HCEC 1CT (cell line): ENCODE measurements around the gene RAD9B.

ENCODE experiments used
- DNase-seq: peaks from one replicate; pipeline ENCODE4 v3.0.0-alpha.2; 2017

The RAD9B gene

DNA sequence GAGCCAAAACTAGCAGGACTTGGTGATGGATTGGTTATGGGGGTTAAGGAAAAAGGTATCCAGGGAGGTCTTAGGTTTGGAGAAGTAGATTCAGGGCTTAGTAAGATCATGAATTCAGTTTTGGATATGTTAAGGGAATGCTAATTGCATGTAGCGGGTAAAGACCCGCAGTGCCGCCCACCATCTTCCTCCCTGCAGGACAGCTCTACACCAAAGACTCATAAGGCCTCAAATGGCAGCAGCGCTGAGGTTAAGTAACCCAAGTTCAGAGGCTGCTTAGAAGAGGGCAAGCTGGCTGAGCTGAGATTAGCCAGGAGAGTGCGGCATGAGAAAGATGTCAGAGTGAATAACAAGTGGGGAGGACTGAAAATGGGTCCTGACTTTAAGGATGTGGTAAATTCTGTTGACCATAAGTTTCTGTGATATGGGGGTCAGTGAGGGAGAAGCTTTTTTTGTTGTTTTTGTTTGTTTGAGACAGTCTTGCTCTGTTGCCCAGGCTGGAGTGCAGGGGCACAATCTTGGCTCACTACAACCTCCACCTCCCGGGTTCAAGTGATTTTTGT lies 26.2 kb downstream of the RAD9B start:
- no peak for DNase-seq

DNA sequence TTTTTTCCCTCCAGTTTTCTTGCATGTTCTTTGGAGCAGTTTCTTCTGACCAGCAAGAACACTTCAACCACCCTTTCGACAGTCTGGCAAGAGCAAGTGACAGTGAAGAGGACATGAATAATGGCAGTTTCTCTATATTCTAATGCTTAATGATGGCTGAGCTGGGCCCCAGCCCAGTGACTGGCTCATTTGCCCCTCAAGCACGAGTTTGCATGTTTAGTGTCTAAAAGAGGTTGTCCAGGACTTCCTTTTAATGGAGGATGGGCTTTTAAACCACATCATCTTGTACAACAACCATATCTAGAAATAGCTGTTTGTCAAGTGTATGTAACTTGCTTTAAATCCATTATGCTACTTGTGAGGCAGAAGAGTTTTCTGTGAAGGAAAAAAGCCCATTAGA lies 28.4 kb downstream of the RAD9B start:
- no peak for DNase-seq

DNA sequence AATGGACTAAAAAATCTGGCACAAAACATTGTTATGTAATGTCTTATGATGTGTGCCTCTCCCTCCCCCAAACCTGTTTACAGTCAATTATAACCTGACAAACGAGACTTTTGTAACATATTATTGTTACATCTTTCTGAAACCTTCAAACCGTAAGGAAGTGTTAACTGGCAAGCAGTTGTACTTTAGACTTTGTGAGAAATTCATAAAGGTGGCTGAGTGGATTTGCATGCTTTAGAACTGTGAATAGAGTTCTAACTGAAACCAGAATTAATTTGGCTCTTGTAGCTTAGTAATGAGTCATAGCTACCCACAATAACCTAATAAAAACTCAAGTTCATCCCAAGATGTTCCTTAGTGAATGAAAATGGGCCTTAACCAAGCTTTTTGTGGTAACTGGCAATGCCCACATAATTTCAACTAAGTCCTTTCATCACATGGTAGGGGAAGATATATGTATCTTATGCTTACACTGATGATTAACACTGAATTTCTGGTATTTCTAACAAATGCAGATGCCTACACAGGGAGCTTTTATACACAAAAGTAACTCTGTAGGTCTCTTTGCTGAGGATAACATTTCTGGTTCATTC lies 29.7 kb downstream of the RAD9B start:
- peak; percentile 57 for DNase-seq

DNA sequence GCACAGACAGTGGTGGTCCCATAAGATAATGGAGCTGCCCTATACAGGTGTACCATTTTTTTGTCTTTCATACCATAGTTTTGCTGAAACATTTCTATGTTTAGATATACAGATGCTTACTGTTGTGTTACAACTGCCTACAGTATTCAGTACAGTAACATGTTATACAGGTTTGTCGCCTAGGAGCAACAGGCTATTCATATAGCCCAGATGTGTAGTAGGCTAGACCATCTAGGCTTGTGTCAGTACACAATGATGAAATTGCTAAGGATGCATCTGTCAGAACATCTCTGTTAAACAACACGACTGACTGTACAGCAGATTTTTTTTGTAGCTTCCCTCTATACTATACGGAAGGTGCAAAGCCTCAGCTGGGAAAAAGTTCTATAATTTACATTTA lies 30.5 kb downstream of the RAD9B start:
- no peak for DNase-seq

DNA sequence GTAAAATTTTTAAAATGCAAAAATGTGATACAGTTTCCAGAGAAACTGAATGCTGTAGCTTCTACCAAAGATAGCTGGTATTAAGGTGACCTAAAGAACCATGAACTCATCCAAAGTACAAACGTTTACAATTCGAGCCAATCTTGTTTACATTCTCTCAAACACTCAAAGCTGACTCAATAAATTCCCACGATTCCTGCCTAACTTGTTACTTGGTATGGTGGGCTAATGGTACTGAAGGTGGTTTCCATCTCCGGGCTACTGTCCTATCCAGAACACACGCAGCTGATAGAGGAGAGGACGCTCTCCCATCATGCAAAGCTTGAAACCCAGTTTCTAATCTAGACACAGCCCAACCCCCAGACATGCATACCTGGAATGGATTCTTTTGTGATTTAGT lies 31.5 kb downstream of the RAD9B start:
- DNase-seq = peak; percentile 76

DNA sequence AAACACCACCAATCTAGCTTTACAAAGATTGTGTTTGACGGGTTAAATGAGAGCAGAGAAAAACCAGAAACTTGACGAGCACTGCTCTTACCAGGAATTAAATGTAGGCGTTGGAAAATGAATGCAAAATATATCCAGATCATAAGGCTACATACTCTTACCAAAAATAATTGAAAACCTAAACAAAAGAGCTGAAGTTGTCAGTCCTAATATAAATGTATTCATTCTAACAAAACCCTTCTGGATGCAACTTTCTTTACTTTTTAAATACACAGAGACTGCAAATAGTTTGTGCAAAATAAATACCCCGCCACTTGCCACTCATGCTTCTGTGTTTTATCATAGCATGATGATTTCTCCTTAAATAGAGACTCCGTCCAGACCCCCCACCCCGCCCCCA lies 32.7 kb downstream of the RAD9B start:
- DNase-seq = no peak

DNA sequence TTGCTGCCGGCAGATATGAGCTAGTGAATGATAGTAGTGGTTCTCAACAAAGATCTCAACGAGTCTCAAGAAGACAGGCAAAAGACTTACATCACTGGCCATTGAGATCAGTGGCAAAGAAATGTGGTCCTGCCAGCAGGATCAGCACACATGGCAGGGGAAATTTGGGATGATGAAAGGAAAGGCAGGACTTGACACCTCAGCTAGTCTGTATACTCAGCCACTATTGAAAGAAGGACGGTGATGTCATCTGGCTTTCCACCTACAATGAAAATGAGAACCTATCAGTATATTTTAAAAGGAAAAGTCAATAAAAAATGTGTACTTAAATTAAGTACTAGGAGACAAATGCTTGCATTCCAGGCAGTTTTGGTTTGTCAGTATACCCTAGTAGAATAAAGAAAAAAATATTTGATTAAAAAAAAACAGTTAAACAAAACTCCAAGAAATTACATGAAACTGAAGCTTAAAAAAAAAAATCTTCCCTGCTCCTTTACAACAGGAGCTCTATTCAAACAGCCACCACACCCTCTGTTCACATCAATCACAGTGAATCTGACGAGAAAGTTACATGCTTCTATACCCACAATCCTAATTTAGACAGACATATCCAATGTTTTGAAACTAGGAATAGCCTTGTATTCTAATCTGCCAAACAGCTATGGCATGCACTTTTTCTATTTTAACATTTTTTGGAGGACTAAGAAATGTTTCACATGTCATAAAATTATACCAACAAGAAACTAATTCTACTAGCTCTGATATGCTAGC lies 34.9 kb downstream of the RAD9B start:
- no peak for DNase-seq

DNA sequence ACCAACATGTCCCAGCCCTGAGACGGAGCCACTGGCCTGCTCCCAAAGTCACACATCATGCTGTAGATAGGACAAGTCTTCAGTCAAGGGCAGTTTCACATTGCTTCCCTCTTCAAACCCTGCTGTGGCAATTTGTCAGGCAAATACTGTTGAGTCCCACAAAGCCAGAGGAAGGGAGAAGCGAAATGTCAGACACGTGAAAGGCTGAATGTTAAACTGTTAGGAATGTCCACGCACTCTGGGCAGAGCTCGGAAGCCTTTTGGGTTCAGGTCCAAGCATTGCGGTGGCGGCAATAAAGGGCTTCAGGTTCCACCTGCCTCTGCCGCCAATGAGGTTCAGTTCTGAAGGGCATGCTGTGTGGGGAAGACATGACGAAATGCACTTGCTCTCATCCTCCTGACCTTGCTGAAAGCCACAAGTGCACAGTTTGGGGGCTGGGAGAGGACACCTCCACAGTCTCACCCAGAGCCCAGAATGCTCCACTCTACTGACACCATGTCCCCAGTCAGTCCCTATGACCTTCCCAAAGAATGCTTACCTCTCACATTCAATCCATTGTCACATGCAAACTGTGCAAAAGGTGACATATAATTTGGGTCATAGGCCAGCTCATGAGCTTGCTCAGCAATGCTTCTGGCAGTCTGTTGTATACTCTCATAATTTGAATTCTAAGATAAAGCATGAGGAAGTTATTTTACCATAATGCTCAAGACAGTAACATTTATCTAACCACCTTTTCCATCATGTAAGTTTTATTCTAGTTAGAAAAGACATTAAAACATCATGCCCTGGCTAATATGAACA lies 35.7 kb downstream of the RAD9B start:
- DNase-seq = peak; percentile 74

DNA sequence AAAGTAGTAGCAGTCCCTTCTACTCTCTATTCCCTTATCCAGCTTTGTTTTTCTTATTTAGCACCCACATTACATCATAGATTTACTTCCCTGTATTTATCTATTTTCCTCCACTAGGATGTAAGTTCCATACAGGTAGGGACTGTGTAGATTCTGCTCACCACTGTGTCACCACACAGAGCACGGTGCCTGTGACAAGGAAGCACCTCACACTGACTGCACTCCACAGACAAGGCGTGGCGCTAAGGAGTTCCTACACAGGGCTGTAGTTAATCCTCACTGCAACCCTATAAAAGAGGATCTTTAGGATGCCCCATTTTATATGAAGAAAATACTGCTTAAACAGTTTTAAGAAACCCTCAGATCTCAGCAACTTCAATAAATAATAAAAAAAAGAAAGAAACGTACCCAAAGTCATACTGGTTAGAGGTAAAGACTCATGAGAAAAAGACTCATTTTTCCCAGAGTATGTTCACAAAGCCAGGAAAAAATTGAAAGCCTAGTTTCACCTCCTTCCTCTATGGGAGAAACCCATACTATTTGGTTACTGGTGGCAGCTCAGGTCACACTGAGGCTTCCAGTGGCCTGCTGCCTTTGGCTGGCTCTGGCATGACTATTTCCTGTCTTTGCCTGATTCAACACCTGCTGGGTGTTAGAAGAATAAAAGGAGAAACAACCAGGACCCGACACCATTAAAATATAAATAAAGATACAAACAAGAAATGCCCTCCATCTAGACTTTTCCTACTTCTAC lies 36.9 kb downstream of the RAD9B start:
- DNase-seq = no peak

DNA sequence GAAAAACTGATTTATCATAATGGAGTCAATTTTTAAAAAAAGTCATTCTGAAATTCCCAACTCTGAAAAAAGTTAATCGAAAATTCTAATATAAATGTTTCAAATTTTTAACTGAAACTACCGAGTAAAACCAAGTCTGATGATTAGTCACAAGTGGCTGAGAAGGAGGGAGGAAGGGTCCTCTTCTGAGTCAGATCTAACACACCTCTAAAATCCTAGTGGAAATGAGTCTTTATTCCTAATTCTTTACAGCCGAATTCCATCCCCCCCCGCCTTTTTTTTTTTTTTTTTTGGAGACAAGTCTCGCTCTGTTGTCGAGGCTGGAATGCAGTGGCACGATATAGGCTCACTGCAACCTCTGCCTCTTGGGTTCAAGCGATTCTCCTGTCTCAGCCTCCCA lies 37.9 kb downstream of the RAD9B start:
- DNase-seq = peak; percentile 73

DNA sequence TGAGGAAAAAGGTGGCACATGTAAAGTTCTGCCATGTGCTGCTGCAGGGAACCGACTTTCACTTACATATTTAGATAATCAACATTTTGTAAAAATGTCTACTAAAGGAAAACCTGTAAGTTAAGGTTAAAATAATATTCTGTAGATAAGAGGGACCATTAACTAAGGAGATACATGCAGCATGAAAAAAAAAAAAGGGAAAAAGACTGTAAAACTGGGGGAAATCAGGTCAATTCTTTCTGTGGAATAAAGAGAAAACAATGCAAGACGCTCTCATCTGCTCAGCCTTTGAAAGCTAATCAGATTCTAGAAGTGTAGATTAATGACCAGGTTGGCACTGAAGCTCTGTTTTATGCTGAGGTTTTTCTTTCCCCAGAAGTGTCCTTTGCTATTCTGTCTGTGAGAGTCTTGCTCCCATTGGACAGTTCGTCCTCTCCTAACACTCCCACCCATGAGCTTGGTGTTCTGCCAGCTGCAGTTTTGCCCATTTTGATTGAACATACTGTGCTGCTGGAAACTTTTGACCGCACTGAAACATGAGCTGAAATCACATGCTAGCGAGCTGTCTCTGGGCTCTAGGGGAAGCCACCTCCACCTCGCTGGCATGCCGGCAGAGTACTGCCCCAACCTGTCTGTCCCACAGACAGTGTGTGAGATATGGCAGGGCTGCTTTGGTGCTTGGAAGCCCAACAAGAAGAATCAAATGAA lies 41.3 kb downstream of the RAD9B start:
- peak; percentile 91 for DNase-seq

DNA sequence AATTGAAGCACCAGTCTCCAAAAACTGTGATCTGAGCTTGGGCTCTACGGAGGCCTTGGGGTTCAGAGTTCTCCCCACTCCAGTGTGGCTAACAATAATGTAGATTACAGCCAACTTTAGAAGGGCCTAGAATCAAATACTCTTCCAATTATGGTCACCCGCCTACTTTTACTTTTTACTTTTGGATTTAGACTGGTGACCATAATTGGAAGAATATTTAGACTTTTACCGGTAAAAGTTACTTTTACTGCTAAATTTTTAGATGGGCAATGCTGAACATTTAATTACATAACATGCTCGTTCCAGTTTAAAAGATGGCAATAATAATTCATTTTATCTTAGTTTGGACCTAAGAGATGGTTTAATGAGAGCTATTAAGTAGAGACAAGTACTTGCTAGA lies 41.8 kb downstream of the RAD9B start:
- DNase-seq = no peak

DNA sequence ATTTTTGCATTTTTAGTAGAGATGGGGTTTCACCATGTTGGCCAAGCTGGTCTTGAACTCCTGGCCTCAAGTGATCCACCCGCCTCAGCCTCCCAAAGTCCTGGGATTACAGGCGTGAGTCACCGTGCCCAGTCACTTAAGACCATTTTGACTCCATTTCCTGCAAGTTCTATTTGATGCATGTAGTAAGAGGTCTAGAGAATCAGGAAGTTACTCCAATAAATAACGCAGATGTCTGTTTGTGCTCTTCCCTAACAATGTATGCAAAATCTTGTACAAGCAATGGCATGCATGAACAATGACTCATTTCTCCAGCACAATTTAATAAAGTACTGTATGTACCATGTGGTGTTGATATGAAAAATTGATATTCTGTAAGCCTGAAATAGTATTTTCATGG lies 43.1 kb downstream of the RAD9B start:
- DNase-seq = peak; percentile 99

DNA sequence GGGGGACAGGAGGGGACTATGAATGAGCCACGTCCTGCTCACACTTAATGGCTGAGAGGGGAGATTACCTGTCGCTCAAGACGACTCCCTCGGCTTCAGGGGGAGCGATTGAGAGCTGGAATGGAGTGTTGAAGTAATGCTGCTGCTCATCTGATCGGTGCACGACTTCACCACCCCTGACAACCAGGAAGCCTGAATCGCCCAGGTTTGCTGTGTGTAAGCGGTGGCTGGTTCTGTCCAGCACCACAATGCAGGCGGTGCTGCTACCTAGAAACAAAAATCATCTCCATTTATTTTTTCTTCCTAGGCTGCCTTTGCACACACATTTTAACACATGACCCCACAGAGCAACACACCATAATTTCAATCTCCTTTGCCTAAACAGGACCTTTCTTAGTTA lies 43.7 kb downstream of the RAD9B start:
- DNase-seq = no peak

DNA sequence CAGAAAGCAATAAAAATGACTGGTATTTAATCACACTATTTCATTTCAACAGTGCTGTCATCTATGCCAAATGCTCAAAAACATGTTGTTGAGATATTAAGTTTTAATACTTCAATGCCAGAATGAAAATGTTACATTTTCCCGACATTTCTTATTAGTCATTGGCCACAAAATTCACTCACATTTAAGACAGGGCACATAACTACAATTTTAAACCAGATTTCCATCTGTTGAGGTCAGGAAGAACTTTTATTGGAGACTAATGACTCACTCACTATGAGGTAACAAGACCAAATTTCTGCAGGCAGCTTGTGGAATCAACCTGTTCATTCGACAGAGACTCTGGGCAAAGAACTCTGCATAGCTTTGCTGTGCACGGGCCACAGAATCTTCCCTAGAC lies 44.2 kb downstream of the RAD9B start:
- DNase-seq = peak; percentile 98

DNA sequence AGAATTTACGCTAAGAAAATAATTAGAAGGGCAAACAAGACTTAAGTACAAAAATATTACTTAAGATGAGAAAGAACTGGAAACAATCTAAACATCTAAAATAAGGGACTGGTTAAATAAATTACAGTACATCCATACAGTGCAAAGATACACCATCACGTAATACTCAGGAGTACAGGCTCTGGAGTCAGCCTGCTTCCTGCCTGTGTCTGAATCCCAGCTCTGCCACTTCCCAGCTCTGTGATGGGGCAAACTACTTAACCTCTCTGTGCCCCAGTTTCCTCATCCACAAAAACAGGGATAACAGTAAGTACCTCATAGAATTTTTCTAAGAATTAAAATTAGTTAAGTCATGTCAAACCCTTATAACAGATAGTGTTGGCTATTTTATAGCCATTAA lies 45.0 kb downstream of the RAD9B start:
- DNase-seq = no peak

DNA sequence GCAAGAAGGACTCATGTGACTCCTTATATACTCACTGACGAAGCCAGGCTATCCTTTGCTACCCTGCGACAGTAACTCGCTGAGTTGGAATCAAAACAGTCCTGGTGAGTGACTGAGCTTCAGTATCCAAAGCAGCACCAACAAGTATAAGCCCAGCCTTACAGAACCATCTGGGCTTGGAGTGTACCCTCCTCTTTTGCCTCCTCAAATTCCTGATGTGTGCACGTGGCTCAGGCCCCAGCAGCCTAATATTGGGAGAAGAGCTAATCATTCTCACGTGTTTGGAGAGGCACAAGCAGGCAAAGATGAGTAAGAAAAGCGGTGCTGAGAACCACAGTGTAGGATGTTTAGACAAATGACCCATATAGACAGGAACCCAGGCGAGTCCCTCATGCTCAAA lies 46.5 kb downstream of the RAD9B start:
- DNase-seq = peak; percentile 83

DNA sequence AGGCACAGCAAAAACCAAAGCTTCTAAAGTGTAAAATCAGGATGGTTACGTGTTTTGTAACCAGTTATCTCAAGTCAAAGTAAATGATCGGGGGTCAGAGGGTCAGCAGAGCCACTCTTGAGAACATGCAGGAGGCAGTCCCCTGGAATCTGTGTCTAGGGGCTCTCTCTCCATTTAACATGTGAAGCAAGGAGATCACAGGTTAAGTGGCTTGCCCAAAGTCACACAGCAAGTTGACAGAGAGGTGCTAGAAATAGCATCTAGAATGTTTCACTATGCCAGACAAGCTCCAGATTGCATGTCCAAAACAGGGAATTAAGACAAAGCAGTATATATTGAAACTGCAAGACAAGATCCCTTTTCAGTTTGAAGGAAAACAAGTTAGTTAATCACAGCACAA lies 47.6 kb downstream of the RAD9B start:
- DNase-seq = no peak

DNA sequence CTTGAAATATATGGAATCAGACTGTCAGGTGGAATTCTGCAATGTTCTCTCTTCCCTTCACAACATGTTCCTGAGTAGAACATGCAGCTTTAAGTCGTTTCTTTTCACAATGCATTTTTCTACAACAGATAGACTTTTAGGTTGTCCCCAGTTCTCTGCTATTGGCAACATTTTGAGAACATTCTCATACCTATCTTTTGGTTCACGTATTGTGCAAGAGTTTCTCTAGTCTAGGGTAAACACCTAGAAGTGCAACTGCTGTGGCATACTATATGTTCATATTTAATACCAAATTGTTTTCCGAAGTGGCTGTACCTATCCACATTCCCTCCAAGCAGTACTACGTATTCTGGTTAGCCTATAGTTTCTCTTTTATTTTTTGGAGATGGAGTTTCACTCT lies 48.9 kb downstream of the RAD9B start:
- DNase-seq = no peak
